T-helper 2 cell (primary cell): Measurements from ENCODE around the gene FHDC1.

Experiments used
- DNase-seq, 5 experiments: peaks; one replicate each; pipeline versions ENCODE4 v3.0.0 to v3.0.0-alpha.2; 2012 to 2022

Gene FHDC1

DNA sequence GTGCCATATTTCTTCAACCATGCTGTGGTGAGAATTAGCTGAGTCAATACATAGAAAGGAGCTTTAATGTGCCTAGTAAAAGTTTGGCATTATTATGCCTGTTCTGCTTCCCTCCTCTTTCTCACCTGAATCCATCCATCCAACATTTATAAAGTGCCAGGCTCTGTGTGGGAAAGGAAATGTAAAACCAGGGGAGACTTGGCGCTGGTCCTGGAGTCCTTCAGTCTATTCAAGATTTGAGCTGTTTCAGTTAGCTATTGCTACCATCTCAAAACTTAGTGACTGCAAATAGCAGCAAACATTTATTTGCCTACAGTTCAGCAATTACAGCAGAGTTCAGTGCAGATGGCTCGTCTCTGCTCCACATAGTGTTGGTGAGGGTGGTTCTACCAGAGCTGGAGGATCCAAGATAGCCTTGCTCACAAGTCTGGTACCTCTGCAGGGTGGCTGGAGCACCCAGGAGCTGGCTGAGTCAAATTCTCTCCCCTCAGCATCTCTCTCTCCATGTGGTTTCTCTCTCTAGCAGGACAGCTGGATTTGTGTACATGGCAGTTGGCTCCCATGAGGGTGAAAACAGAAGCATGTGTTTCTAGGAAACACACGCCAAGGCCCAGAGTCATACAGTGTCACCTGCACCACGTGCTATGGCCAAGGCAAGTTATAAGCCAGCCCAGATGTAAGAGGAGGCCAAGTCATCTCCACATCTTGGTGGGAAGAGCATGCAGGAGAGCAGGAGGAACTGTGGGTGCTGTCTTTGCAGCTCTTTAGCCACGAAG, 77.3 kb downstream of the FHDC1 start:
- DNase-seq: no peak

DNA sequence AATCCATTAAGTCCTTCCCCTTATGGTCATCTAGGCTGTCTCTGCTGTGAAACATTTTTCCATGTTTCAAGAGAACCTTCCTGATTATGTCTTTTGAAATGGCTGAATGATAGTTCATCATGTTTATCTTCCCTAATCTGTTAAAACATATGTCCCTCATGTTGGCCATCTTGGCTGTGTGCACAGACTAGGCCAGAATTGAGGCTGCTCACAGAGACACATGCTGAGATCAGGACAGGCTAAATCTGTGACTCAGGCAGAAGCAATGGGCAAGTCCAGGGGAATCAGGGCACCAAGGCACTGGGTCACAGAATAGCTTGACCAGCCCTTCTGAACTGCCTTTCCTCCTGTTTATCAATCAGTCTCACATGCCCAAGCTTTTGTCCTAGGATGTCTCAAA, 78.3 kb downstream of the FHDC1 start:
- no peak for DNase-seq

DNA sequence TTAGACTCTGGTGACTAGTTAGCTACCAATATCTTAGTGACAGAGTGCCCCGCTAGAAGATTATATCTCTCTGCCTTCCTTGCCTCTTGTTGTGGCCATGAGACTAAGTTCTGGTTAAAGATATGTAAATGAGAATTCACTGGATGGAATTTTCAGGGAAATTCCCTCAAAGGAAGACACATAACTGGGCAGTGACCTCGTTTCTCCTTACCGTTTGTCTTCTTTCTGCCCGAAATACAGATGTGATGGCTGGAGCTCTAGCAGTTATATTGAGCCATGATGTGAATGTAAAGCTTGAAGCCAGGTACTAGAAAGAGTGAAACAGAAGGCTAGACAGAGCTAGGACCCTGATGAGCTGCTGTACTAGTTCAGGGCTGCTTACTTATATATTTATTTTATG, 80.5 kb downstream of the FHDC1 start:
- DNase-seq: no peak

DNA sequence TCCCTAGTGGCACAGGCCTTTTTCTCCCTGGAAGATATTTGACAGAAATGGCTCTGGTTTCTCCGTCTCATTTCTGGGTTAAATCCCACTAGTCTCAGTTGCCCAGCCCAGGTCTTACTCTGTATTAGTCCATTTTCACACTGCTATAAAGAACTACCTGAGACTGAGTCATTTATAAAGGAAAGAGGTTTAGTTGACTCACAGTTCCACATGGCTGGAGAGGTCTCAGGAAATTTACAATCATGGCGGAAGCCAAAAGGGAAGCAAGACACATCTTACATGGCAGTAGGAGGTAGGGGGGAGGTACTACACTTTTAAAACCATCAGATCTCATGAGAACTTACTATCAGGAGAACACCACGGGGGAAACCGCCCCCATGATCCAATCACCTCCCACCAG, 81.9 kb downstream of the FHDC1 start:
- DNase-seq: no peak

DNA sequence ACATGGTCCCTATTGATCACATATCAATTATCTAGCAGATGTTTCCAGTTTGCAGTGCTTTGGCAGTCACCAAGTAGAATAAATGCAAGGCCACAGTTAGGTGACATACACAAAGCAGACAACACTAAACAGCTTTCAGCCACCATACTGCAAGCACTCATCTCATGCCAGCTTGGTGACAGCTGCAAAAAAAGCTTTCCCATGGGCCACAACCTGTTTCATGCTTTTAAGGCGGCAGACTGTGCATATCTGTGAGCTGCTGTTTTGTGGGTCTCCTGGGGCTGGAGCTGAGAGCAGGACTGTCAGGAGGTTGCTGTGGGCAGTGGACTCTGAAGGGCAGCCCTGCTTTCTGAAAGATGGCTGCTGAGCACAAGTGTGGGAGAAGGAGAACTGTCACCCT, 82.6 kb downstream of the FHDC1 start:
- DNase-seq: no peak

DNA sequence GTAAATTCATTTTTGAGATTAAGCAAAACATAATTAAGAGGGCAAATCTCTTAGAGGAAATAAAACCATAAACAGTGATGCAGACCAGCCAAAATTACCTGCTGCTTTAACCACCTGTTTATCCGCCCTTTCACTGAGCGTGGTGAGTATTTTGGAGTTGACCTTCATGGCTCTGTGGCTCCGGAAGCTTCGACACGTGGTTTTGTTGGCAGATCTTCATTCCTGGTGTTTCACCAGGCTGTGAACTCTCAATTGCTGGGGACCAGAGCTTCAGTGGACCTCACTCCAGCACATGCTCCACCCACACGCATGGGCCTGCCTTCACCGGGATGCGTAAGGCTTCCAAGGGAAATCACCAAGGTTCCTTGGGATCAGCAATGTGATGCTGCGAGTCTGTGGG, 83.8 kb downstream of the FHDC1 start:
- no peak for DNase-seq

DNA sequence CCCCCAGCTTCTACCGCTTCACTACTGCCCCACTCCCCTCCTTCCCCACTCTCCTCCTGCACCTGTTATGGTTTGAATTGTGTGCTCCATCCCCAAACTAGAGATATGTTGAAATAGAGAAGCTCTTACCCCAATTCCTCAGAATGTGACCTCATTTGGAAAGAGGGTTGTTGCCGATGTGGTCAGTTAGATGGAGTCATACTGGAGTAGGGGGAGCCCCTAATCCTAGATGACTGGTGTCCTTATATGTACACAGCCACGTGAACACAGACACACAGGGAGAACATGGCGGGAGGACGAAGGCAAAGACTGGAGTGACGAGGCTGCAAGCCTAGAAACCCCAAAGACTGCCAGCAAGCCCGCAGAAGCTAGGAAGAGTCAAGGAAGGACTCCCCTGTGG, 84.3 kb downstream of the FHDC1 start:
- DNase-seq: no peak

DNA sequence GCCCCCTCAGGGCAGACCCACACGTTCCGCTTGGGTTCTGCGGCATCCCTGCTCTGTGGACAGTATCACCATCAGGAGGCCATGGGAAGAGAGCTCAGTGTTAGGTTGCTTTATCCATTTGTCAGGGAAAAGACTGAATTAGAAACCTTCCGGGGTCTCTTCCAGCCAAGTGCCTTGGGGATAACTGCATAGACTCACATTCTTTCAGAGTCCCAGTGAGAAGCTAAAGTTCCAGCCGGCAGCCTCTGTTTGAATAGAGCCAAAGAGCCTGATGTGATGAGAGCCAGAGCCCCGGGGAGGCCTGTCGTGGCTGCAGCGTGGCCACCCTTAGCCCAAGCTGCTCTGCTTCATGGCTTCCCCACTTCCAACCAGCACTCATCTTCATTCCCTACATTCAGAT, 85.2 kb downstream of the FHDC1 start:
- DNase-seq: no peak

DNA sequence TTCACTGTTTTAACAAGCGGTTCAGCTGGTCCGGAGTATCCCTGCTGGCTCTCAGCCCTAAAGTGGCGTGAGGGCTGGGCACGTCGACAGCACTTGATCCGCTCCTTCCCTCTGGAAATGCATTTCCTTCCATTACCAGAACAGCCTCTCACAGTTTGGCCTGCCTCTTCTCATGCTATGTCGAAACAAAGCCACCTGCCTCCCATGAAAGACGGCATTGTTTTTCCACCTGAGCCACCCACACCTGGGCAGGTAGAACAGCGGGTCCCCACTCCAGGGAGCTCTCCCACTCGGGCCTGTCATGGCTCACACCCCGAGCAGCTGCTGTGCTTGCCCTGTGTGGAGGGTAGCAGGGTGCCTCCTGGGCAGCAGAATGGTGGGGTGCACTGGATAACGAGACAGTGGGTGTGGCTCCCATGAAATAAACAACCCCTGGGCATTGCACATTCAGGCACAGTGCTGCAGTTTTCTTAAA, 86.2 kb downstream of the FHDC1 start:
- no peak for DNase-seq

DNA sequence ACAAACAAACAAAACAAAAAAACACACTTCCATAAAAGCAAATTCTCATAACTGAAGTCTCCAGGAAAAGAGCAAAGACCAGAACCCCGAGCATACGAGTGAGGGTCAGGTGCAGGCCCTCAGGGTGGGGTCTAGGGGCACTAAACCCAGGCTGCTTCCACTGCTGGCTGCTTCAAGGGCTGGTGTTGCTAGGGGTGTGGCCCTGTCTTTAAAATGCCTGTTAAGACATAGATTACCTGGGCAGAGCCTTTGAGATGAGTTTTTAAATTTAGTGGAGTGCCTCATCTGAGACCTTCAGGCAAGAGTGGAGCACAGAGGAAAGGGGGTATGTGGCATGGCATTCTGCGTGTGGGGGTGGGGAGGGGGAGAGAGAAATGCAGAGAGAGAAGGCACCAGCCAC, 87.0 kb downstream of the FHDC1 start:
- DNase-seq: no peak

DNA sequence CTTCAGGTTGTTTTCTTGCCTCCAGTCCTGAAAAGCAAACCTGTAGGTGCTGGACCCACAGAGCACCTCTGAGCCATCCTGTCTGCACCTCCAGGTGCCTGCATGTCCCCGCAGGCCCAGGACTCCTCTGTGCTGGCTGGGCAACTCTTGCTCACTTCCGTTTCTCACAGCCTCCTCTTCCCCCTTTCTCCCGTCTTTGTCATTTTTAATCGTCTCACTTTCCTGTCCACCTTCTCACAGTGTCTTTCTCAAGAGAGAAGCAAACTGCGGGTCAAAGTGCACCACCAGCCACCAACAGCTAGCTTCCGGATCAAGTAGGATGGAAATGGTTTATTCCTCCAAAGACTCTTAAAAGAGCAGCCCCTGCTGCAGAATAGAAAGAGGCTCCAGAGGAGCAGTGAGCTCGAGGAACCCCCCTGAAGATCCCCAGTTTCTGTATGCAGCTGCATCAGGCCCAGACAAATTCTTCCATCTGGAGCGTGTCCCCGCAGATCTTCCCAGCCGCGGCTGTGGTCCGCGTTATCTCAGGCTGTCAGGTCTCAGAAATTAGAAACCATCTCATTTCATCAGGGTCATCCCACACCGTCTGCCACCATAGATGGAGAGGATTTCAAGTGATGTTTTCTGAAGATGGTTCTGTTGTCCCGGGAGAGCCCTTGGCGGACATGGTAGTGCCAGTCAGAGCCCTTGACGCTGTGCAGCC, 87.7 kb downstream of the FHDC1 start:
- DNase-seq: no peak

DNA sequence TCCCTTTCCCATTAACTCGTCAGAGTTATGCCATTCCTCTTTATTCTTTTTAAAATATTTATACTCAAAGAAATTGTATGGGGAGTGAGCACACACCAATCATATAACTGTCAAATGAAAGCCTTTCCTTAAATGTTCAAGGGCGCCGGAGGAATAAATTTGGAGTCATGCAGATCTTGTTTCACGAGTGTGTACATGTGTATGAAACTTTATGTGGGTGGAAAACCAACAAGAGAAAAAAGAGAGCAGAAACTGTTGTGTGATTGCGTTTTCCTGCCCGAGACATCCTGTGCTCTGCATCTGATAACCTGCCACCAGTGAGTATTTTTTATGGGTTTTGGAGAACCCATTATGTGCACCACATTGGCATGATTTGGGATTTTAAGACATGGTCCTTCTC, 88.3 kb downstream of the FHDC1 start:
- DNase-seq: no peak

DNA sequence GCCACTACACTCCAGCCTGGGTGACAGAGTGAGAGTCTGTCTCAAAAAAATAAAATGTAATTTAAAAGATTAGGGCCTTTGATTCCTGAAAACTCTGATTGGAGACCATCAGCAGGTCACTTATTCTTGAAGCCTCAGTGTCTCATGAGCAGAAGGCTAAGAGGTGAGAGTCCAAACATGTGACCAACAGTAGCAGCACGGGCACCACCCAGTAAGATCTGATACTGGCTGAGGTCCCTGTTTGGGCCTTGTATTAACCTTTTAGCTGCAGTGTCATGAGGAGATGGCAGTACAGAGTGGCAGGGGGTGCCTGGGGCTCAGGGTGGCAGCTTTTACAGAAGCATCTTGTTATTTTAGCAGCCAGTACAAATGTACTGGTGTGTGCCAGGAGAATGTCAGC, 89.3 kb downstream of the FHDC1 start:
- DNase-seq: no peak

DNA sequence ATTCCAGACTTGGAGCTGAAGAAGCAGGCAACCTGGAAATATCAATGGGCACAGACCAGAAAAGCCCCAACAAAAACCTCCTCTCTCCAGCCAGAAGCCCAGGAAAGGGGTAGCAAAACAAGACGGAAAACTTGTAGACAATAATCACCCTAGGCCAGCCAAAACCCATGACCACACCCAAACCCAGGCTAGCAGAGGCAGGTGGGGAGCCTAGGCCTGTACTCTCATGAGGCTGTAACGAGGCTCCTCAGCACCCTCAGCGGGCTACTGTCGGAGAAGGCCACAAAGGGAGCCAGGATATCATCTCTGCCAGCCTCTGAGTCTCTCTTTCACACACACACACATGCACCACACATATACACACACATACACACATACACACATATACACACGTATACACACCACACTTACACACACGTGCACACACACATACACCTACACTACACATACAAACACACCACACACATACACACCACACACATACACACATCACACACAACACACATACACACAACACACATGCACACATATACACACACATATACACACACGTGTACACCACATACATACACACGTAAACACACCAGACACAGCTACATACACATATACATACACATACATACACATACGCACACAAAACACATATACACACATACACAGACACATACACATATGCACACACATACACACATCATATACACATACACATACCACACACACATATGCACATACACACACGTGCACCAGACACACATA, 90.6 kb downstream of the FHDC1 start:
- no peak for DNase-seq

DNA sequence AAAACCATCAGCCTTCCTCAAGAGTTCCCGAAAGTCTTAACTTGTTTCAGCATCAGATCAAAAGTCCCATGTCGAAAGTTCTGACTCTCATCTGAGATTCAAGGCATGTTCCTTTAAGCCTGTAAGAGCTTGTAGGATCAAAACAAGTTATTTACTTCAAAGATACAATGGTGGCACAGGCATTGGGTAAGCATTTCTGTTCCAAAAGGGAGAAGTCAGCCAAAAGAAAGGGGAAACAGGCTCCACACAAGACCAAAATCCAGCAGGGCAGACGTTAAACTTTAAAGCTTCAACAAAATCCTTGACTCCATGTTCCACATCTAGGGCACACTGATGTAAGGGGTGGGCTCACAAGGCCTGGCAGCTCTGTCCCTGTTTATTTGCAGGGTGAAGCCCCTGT, 91.7 kb downstream of the FHDC1 start:
- no peak for DNase-seq

DNA sequence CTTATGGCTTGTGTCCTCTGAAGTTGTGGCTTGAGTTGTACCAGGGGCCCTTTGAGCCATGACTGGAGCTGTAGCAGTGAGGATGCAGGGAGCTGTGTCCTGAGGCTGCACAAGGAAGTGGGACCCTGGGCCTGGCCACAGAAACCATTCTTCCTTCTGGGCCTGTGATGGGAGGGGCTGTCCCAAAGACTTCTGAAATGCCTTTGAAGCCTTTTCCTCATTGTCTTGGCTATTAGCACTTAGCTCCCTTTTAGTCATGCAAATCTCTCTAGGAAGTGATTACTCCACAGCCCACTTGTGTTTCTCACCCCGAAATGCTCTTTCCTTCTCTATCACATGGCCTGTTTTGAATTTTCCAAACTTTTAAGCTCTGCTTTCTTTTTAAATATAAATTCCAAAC, 92.4 kb downstream of the FHDC1 start:
- DNase-seq: no peak
